OCI-LY3 (cell line): ENCODE results near the gene PBRM1.

Experiments used
- H2AFZ ChIP-seq: fragments of 200-600, 300-600 bp; shearing (Covaris generic); 2 replicates; pipeline ENCODE4 v1.6.0; 2014; ENCODE audit warnings: antibody characterized with exemption, low read depth, low read length
- H3K27ac ChIP-seq: fragments of 200-600, 300-600 bp; sonication (generic); 2 replicates; pipeline ENCODE4 v1.5.1; 2014; ENCODE audit warnings: mild to moderate bottlenecking, low read length, moderate library complexity, mixed read lengths
- H3K27me3 ChIP-seq: fragments of 200-600, 300-600 bp; sonication (generic); 2 replicates; pipeline ENCODE4 v1.6.1; 2014; ENCODE audit warnings: low read depth, low read length, mixed read lengths
- H3K36me3 ChIP-seq: fragments of 200-600, 300-600 bp; sonication (generic); replicated peaks from 2 replicates; pipeline ENCODE3; 2014; ENCODE audit warnings: low read depth, low read length, mixed read lengths
- H3K4me1 ChIP-seq: fragments of 300-600, 200-600 bp; sonication (generic); 2 replicates; pipeline ENCODE4 v1.6.1; 2014; ENCODE audit warnings: low read length, mixed read lengths
- H3K4me2 ChIP-seq: fragments of 200-600, 300-600 bp; sonication (generic); 2 replicates; pipeline ENCODE4 v1.6.1; 2014; ENCODE audit warnings: low read length, mixed read lengths
- H3K4me3 ChIP-seq: fragments of 300-600, 200-600 bp; sonication (generic); 2 replicates; pipeline ENCODE4 v1.5.1; 2014; ENCODE audit warnings: antibody characterized with exemption, mild to moderate bottlenecking, low read length, moderate library complexity
- H3K79me2 ChIP-seq: fragments of 300-600, 200-600 bp; shearing (Covaris generic); 2 replicates; pipeline ENCODE4 v1.6.1; 2014; ENCODE audit warnings: mild to moderate bottlenecking, low read length, mixed read lengths
- H3K9ac ChIP-seq: fragments of 300-600, 200-600 bp; shearing (Covaris generic); 2 replicates; pipeline ENCODE4 v1.6.0; 2014; ENCODE audit warnings: mild to moderate bottlenecking, low read length, moderate library complexity
- H3K9me3 ChIP-seq: fragments of 200-600, 300-600 bp; shearing (Covaris generic); 2 replicates; pipeline ENCODE4 v1.6.1; 2014; ENCODE audit warnings: low read length, mixed read lengths; ENCODE audit not compliant: insufficient read depth
- H4K20me1 ChIP-seq: fragments of 200-600, 300-600 bp; sonication (generic); 2 replicates; pipeline ENCODE4 v1.6.1; 2016; ENCODE audit warnings: low read length, mixed read lengths; ENCODE audit not compliant: insufficient read depth
- EZH2phosphoT487 ChIP-seq: fragments of 200-600 bp; shearing (Covaris generic); IDR thresholded peaks from 2 replicates; pipeline ENCODE4 v1.6.1; 2018; ENCODE audit warnings: antibody characterized with exemption, mixed run types, low read depth
- TF ChIP-seq, protein P1 (sequence below): fragments of 200-600, 300-600 bp; sonication (generic); IDR thresholded peaks from 2 replicates; pipeline ENCODE4 v1.5.1; 2014; ENCODE audit warnings: antibody characterized with exemption, low read length, low read depth

The PBRM1 gene

DNA sequence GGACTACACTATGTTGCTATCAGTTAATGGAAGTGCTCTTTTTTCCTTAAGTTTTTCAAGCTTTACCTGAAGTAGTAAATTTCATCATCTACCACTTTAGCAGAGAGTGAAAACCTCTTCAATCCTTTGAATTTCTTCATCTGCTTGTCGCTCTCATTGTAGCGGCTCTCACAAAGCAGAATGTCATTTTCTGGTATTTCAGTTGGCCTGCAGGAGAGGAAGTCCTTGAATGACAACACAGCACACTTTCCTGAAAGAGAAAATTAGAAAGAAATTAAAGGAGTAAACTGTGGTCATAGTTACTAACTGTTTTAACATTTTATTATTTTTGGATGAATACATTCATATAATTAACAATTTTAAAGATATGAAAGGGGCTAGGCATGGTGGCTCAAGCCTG is 121.7 kb downstream of the PBRM1 start:
- Histone ChIP-seq H3K27ac (no peak overlapping the region), H3K4me1 (no peaks in the 10 kb centered on the region), H4K20me1 (no peaks in the 10 kb centered on the region), H3K9me3 (no peaks in the 10 kb centered on the region), H3K4me3 (no peak overlapping the region), H3K79me2 (no peaks in the 10 kb centered on the region), H3K36me3 (peaks cover 27% of the 10 kb centered on the region), H2AFZ (no peak overlapping the region), H3K27me3 (no peaks in the 10 kb centered on the region), H3K4me2 (no peak overlapping the region), H3K9ac (no peak overlapping the region)
- TF ChIP-seq EZH2phosphoT487 = no peak
- TF ChIP-seq, protein P1, sequence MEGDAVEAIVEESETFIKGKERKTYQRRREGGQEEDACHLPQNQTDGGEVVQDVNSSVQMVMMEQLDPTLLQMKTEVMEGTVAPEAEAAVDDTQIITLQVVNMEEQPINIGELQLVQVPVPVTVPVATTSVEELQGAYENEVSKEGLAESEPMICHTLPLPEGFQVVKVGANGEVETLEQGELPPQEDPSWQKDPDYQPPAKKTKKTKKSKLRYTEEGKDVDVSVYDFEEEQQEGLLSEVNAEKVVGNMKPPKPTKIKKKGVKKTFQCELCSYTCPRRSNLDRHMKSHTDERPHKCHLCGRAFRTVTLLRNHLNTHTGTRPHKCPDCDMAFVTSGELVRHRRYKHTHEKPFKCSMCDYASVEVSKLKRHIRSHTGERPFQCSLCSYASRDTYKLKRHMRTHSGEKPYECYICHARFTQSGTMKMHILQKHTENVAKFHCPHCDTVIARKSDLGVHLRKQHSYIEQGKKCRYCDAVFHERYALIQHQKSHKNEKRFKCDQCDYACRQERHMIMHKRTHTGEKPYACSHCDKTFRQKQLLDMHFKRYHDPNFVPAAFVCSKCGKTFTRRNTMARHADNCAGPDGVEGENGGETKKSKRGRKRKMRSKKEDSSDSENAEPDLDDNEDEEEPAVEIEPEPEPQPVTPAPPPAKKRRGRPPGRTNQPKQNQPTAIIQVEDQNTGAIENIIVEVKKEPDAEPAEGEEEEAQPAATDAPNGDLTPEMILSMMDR = no peak

DNA sequence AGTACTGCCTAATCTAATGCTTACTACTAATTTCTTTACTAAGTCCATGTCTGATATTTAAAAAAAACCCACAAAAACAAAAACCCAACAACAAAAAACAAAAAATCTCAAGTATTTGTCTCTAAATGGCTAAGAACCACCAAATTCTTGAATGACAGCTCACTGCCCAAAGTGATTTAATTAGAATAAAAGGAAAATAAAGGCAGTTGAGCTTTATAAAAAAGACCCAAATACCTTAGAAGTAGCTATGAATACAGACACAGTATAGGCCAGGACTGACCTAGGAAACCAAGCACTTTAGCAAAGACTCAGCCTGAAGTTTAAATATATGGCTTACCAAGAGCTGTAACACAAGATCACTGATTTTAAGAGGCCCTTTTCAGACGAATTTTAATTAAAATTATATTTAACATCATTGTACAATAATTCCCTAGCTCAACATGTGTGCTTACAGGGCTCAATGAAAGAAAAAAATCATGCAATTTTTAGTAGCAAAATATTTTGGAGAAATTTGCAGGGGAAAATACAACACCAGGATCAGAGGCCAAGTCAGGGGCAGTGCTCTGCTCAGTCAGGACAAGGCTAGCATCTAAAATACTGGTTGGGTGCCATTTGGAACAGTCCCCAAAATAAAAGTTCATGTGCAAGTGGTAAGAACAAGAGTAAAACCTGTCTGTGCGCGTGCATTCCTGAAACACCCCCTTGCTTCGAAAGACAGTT is 124.5 kb downstream of the PBRM1 start:
- TF ChIP-seq, protein P1 = no peak
- no peak for TF ChIP-seq EZH2phosphoT487
- H3K36me3 ChIP-seq = peaks cover 47% of the 10 kb centered on the region

DNA sequence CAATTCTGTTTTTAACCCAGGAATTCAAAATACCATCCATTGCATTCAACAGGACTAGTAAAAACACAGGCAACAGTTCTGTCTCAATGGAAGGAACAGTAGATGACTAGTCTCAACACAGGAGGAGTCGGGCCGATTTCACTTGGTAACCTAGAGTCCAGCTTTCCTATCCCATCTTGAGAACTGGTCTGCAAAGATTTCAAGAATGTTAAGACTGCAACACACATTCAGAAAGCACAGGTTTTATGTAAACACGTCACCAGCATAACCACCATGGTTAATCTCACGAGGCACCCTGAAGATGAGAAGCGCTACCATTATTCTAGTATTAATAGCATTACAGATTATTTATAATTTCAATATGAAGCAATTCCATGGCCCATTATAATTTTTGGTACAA is 127.3 kb downstream of the PBRM1 start:
- H3K36me3 ChIP-seq = peaks cover 63% of the 10 kb centered on the region

More for the DNA sequence above, 124.5 kb downstream of the PBRM1 start:
- Histone ChIP-seq H4K20me1 (no peaks in the 10 kb centered on the region), H3K79me2 (no peaks in the 10 kb centered on the region), H3K4me1 (no peaks in the 10 kb centered on the region), H3K4me2 (no peak overlapping the region), H3K27me3 (no peaks in the 10 kb centered on the region), H3K27ac (no peak overlapping the region), H3K9me3 (no peaks in the 10 kb centered on the region), H2AFZ (no peak overlapping the region), H3K4me3 (no peak overlapping the region), H3K9ac (no peak overlapping the region)

More for the DNA sequence above, 127.3 kb downstream of the PBRM1 start:
- Histone ChIP-seq H3K27ac (no peak overlapping the region), H3K9me3 (no peaks in the 10 kb centered on the region), H3K9ac (no peak overlapping the region), H3K4me3 (no peak overlapping the region), H3K4me2 (no peak overlapping the region), H4K20me1 (no peaks in the 10 kb centered on the region), H3K79me2 (no peaks in the 10 kb centered on the region), H3K4me1 (no peaks in the 10 kb centered on the region), H2AFZ (no peak overlapping the region), H3K27me3 (no peaks in the 10 kb centered on the region)
- TF ChIP-seq, protein P1 = no peak
- no peak for TF ChIP-seq EZH2phosphoT487
